HPDE6-E6E7 (cell line): Measurements from ENCODE around the gene CAMP.

Experiments used
- DNase-seq: peaks from one replicate; pipeline ENCODE4 v3.0.0; 2011; ENCODE audit warnings: missing footprints; ENCODE audit errors: extremely low spot score

The CAMP gene

GRCh38 chr3:48214225-48214624 lies 9.1 kb upstream of the CAMP start:
- no peak for DNase-seq

- DNase-seq: no peak
These were observed 8.3 kb upstream of the CAMP start for GRCh38 chr3:48215019-48215418.

- DNase-seq: no peak
These were observed 7.8 kb upstream of the CAMP start for GRCh38 chr3:48215466-48215865.

GRCh38 chr3:48215876-48216275 lies 7.4 kb upstream of the CAMP start:
- no peak for DNase-seq

DNA sequence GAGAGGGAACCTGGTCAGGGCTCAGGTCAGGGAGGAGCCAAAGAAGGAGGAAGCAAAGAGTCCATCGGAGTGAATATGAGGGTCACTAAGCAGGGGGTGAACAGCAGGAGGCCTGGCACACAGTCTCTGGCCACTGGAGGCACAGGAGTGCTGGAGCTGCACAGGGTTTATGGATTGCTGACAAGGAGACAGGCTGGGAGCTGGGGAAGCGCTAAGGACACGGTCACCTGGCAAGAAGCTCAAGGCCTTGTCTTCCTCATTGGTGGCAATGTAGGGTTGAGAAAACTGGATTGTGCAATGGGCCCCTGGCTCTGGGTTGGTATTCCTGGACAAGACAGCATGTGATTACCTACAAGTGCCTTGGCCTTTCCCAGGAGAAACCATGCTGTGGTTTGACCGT lies 5.8 kb upstream of the CAMP start:
- DNase-seq: no peak

DNA sequence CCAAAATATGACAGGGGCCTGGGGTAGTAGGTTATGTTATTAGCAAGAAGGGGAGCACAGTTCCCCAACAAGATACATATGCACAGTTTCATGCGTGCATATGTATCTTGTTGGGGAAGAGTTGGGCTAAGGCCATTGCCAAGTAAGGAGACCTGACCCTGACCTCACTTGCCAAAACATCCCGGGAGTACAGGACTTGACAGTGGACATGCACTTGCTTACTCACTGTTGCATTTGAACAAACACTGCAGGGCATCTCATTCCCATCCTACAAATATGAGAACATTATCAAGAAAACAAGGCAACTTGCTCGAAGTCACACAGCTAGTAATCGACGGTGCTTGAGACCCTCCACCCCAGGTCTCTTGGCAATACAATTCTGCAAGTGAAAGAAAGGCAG lies 4.8 kb upstream of the CAMP start:
- no peak for DNase-seq

- DNase-seq: no peak
These were observed 3.8 kb upstream of the CAMP start for GRCh38 chr3:48219543-48219942.

DNA sequence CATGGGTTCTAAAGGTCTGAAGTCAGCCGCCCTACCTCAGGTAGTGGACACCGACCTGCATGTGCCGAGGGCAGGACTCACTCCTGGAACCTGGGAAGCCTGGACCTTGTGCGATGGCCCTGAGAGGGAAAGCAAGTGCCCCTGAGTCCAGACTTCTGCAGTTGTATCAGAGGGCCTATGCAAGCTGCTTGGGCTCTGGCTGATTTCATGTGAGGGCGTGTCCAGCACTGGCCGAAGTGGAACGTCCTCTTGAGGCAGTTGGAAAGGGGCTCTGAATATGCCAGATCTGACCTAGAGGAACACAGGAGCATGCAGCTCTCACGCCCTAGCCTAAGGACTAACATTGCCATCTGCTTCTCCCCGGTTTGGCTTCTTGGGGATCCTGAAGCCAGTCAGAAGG lies 2.5 kb upstream of the CAMP start:
- no peak for DNase-seq

DNA sequence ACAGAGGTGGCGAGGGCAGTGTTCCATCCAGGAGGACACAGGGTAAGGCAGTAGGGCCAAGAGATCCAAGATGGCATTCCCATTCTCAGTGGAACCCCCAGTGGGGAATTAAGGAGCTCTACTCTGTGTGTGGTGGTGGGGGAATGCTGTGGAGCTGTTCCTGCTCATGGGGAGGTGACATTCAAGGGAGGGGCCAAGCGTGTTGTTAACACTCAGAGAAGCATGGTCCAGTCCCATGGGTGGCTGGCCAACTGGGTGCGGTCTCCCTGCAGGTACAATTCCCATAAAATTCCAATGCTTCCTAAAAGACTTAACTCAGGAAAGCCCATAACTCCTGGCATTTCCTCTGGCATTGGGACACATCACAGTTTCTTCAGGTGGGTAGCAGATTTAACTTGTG lies 2.3 kb downstream of the CAMP start:
- no peak for DNase-seq

DNA sequence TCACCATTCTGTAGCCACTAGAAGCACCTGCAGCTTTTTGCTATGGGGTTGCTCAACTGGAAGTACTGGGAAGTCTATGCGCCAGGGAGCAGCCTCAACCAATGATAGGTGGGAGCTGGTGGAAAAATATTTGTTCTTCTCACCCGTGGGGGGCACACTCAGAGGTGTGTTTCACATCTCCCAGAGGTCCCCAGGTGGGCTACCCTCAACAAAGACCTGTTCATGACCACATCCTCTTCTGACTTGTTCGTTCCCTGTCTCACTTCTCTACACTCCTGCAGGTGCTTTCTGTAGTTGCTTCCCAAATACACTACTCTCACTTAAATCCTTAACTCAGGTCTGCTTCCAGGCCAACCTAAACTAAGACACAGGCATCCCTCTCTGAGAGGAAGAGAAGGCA lies 3.6 kb downstream of the CAMP start:
- DNase-seq: no peak

DNA sequence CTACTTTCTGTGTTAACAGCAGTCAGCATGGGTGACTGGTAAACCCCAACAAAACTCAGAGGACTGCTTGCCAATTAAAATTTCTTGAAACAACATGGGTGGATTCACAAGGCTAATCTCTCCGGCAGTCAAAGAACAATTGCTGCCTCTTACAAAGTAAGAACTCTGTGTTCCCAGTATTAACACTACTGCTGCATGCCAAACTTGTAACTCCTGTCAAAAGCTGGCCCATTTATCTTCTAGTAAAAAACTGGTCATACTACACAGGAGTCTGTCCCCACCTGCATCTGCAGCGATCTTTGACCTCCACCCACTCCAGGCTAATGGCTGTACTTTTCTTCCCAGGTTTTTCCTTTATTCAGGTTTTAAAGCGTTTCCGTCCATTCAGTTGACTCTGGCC lies 8.9 kb downstream of the CAMP start:
- no peak for DNase-seq

- no peak for DNase-seq
These were observed 9.4 kb downstream of the CAMP start for GRCh38 chr3:48232734-48233133.

DNA sequence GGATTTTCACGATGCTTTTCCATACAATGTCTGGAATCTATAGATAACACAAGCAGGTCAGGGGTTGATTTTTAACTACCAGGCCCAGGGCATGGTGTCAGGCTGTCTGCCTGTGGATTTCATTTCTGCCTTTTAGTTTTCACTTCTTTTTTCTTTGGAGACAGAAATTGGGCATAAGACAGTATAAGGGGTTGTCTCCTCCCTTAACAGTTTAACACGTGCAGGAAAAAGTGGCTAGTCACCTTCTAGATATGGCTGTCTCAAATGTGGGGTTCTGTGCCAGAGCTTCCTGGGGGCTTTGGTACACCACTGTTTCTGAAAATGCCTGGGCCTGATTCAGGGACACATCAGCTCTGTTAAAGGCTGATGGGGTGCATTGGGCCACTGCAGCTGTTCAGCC lies 10.2 kb downstream of the CAMP start:
- no peak for DNase-seq

DNA sequence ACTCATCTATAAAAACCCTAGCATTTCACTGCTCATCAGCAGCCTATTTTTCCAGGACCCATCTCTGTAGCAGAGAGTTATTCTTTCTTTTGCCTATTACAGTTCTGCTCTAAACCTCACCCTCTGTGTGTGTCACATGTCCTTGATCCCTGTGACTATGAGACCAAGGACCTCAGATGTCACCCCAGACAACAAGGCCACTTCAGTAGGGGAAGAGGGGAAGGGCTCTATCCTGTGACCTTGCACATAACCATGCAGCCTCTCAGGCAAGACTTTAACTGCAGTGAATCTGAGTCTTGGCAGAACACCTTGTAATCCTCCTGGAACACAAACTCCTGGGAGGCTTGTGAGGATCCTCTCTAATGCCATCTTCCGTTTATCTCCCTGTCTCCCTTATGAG lies 13.2 kb downstream of the CAMP start:
- DNase-seq: no peak

DNA sequence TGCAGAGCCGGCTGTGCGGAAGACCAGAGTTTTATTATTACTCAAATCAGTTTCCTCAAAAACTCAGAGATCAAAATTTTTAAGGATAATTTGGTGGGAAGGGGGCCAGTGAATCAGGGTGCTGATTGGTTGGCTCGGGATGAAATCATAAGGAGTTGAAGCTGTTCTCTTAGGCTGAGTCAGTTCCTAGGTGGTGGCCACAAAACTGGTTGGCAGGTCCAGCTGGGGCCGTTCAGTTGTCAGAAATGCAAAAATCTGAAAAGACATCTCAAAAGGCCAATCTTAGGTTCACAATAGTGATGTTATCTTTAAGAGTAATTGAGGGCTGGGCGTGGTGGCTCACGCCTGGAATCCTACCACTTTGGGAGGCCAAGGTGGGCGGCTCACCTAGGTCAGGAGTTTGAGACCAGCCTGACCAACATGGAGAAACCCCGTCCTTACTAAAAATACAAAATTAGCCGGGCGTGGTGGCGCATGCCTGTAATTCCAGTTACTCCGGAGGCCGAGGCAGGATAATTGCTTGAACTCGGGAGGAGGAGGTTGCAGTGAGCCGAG lies 15.3 kb downstream of the CAMP start:
- no peak for DNase-seq

DNA sequence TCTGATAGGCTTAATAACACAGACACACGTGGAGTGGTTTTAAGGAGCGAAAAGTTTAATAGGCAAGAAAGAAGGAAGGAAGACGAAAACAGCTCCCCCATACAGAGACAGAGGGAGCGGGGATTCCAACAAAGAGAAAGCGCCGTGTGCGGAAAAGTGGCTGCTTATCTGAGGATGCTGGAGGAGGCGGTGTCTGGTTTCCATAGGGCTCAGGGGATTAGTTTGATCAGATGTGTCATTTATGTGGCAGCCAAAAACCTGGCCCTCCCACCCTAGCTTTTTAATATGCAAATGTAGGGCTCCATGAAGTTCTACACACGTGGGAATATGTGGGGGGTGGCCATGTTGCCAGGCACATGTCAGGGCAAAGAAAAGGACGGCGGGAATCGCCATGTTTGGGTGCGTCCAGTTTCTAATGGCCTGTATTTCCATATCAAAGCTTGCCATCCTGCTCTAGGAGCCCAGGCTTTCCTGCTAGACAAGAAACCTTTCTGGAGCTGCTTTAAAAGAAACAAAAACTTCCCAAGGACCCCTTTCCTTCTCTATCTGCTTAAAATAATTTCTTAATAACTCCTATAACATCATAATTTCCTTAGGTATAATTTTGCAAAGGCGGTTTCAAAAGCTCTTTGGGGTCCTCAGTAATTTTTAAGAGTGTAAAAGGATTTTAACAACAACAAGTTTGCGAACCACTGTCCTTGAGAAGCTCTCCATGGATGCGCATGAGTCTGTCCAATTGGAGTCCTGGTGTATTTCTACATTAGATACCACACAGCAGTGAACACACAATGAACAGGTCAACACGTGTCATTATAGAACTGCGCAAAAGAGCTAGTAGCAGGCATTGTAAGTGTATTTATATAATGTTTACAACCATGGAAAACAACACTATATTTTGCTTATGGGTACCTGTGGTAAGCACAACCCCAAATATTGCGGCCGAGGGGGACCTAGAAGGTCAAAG lies 17.0 kb downstream of the CAMP start:
- DNase-seq: no peak

DNA sequence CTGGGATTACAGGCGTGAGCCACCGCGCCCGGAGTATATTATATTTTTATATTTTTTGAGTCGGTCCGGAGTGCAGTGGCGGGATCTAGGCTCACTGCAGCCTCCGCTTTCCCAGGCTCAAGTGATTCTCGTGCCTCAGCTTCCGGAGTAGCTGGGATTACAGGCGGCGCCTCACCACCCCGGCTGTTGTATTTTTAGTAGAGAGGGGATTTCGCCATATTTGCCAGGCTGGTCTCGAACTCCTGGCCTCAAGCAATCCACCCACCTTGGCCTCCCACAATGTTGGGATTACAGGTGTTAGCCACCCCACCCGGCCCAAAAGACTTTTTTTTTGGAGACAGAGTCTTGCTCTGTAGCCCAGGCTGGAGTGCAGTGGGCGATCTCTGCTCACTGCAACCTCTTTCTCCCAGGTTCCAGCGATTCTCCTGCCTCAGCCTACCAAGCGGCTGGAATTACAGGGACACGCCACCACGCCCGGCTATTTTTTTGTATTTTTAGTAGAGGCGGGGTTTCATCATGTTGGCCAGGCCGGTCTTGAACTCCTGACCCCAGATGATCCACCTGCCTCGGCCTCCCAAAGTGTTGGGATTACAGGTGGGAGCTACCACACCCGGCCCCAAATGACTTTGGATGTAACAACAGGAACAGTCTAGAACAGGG lies 18.6 kb downstream of the CAMP start:
- DNase-seq: no peak

DNA sequence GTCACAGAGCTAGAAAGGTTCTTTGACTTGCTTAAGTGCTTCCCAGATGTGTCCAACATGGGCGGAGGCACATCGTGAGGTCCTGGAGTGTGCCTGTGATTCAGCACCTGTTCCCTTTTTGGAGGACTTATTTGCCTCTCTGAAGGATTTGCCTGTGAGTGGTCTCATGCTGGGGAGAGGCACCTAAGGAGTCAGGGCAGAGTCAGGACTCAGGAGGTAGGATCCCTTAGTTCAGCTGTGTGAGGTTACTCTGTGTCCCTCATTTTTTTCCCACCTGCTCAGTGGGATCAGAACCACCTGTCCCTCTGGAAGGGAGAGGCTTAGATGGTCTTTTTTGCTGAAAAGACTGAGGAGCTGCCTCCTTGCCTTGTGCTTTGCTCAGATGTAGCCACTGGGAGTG lies 20.6 kb downstream of the CAMP start:
- no peak for DNase-seq

DNA sequence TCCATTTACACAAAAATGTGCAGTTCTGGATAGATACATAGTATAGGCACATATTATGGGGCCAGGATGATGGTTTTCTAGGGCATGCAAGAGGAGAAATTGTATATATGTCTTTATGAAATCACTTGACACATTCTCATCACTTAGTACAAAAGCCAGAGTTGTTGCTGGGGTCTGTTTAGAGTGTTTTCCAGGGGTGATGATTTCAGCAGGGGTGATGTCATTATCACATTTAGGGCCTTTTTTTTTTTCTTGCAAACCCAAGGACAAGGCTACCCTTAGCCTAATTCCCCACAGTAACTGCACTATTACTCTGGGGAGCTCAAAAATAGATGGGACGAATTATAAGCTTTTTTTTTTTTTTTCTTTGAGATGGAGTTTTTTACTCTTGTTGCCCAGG lies 21.2 kb downstream of the CAMP start:
- no peak for DNase-seq

GRCh38 chr3:48245136-48245535 lies 21.8 kb downstream of the CAMP start:
- no peak for DNase-seq

- DNase-seq: no peak
These were observed 24.1 kb downstream of the CAMP start for GRCh38 chr3:48247401-48247811.

DNA sequence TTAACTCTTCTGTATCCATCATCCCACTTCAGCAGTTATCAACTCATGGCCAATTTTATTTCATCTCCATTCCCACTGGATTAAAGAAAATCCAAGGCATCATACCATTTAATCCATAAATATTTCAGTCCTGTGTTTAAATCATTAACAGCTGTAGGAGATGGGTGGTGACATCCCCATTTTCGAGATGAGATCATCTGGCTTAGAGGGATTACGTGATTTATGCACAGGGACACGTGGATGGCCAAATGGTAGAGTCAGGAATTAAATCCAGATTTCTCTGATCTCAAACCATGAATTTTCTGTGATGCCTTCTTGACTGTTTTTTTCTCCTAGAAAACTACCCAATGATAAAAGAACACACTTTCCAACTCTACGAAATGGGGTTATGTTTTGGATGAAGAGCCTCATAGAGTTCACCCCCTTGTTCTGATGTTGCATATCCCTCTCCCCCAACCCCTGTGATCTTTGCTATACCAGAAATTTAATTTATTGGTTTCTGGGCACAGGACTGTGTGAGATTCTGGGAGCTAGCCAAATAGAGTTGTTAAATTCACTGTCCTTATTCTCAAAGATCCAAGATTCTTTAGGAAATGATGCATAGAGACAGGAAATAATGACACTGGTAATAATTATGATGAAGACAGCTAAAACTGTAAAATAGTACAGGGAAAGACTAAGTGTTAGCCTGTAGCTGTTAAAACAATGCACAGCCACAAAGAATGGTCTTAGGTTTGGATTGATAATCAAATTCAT lies 25.0 kb downstream of the CAMP start:
- no peak for DNase-seq
